NB4 (cell line): ENCODE measurements around the gene TBC1D32.

Experiments
- MYC ChIP-seq: IDR thresholded peaks from 2 replicates; pipeline ENCODE4 v1.6.1; 2011; ENCODE audit warnings: low read depth, low read length
- POLR2A ChIP-seq: IDR thresholded peaks from 2 replicates; pipeline ENCODE4 v1.6.1; 2011; ENCODE audit warnings: mild to moderate bottlenecking; ENCODE audit not compliant: insufficient read length; ENCODE audit errors: extremely low read depth
- TF ChIP-seq, protein P1 (sequence below): IDR thresholded peaks from one replicate; pipeline ENCODE4 v1.5.1; 2012; ENCODE audit warnings: low read depth, low read length
- TF ChIP-seq, protein P2 (sequence below): IDR thresholded peaks from 2 replicates; pipeline ENCODE4 v1.6.1; 2011; ENCODE audit warnings: low read depth, low read length

DNA sequence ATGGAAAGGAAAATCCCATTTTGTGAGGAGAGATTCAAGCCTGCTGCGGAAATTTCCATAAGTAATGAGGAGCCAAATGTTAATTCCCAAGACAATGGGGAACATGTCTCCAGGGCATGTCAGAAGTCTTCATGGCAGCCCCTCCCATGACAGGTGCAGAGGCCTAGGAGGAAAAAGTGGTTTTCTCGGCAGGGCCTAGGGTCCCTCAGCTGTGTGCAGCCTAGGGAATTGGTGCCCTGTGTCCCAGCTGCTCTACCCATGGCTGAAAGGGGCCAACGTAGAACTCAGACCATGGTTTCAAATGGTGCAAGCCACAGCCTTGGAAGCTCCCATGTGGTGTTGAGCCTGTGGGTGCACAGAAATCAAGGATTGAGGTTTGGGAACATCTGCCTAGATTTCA is 269.9 kb downstream of the TBC1D32 start:
- TF ChIP-seq POLR2A = no peak
- TF ChIP-seq, protein P1, sequence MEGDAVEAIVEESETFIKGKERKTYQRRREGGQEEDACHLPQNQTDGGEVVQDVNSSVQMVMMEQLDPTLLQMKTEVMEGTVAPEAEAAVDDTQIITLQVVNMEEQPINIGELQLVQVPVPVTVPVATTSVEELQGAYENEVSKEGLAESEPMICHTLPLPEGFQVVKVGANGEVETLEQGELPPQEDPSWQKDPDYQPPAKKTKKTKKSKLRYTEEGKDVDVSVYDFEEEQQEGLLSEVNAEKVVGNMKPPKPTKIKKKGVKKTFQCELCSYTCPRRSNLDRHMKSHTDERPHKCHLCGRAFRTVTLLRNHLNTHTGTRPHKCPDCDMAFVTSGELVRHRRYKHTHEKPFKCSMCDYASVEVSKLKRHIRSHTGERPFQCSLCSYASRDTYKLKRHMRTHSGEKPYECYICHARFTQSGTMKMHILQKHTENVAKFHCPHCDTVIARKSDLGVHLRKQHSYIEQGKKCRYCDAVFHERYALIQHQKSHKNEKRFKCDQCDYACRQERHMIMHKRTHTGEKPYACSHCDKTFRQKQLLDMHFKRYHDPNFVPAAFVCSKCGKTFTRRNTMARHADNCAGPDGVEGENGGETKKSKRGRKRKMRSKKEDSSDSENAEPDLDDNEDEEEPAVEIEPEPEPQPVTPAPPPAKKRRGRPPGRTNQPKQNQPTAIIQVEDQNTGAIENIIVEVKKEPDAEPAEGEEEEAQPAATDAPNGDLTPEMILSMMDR = no peak
- TF ChIP-seq, protein P2, sequence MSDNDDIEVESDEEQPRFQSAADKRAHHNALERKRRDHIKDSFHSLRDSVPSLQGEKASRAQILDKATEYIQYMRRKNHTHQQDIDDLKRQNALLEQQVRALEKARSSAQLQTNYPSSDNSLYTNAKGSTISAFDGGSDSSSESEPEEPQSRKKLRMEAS = no peak
- TF ChIP-seq MYC = no peak
